Astrocyte of the spinal cord (primary cell): ENCODE data around the gene CHRNA1.

Source experiments
- DNase-seq: peaks from one replicate; pipeline ENCODE4 v3.0.0; 2011; ENCODE audit warnings: low read depth, low spot score
- H3K4me3 ChIP-seq: 2 replicates; pipeline ENCODE4 v1.5.1; 2011; ENCODE audit warnings: low read depth, mild to moderate bottlenecking, low read length, moderate library complexity
- in situ Hi-C: cut with HindIII; loops from 2 replicates; pipeline ENCODE4 v1.10.0; 2017; ENCODE audit warnings: low sequenced_read_pairs
- TF ChIP-seq, protein P1 (sequence below): IDR thresholded peaks from 2 replicates; pipeline ENCODE4 v1.5.1; 2012; ENCODE audit warnings: low read depth, mild to moderate bottlenecking, low read length, inconsistent platforms

CHRNA1 gene

GRCh38 chr2:174784909-174785308 lies 20.6 kb upstream of the CHRNA1 start:
- in situ Hi-C loops, result no loop called here
- no peak overlapping the region for H3K4me3 ChIP-seq
- TF ChIP-seq, protein P1, sequence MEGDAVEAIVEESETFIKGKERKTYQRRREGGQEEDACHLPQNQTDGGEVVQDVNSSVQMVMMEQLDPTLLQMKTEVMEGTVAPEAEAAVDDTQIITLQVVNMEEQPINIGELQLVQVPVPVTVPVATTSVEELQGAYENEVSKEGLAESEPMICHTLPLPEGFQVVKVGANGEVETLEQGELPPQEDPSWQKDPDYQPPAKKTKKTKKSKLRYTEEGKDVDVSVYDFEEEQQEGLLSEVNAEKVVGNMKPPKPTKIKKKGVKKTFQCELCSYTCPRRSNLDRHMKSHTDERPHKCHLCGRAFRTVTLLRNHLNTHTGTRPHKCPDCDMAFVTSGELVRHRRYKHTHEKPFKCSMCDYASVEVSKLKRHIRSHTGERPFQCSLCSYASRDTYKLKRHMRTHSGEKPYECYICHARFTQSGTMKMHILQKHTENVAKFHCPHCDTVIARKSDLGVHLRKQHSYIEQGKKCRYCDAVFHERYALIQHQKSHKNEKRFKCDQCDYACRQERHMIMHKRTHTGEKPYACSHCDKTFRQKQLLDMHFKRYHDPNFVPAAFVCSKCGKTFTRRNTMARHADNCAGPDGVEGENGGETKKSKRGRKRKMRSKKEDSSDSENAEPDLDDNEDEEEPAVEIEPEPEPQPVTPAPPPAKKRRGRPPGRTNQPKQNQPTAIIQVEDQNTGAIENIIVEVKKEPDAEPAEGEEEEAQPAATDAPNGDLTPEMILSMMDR, result no peak
- DNase-seq, result no peak

- DNase-seq, result no peak
- TF ChIP-seq, protein P1, result no peak
- no peak overlapping the region for H3K4me3 ChIP-seq
- in situ Hi-C loops, result no loop called here
These were observed 20.0 kb upstream of the CHRNA1 start for GRCh38 chr2:174784316-174784715.

GRCh38 chr2:174781996-174782395 lies 17.7 kb upstream of the CHRNA1 start:
- in situ Hi-C loops, result no loop called here
- no peak overlapping the region for H3K4me3 ChIP-seq
- TF ChIP-seq, protein P1, result no peak
- no peak for DNase-seq

- DNase-seq, result no peak
- no peak overlapping the region for H3K4me3 ChIP-seq
- in situ Hi-C loops, result no loop called here
- TF ChIP-seq, protein P1, result no peak
These were observed 17.0 kb upstream of the CHRNA1 start for GRCh38 chr2:174781298-174781697.

GRCh38 chr2:174780856-174781255 lies 16.6 kb upstream of the CHRNA1 start:
- in situ Hi-C loops, result no loop called here

DNA sequence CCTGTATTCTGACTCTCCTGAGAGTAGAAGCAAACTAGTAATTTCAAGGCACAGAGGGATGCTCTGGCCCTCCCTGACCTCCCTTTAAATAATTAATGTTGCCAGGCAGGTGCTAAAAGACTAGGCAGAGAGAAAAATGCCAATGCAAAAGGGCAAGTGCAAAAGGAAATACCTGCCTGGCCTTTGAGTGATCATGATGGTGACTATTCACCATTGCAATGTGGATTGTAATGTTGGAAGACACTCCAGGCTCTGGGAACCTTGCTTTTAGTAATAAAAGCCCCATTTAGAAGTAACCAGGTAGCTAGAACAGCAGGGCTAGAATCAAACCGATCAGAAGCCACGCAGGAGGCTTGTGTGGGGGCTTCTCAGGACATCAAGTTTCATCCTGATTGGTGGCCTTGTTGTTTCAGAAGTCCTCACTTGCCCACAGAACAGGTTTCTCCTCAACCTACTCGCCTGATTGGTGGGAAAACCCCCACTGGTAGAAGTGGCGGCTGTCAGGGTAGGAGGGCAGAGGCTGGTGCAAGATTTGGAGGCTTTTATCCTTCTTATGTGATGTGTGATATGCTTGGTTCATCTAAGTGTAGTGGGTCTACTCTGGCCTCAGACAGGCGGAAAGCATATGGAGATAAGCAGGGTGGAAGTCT lies 16.0 kb upstream of the CHRNA1 start:
- in situ Hi-C loops, result no loop called here
- no peak for DNase-seq
- TF ChIP-seq, protein P1, result no peak
- H3K4me3 ChIP-seq, result no peak overlapping the region

More at GRCh38 chr2:174780856-174781255, 16.6 kb upstream of the CHRNA1 start:
- H3K4me3 ChIP-seq, result no peak overlapping the region
- TF ChIP-seq, protein P1, result no peak
- no peak for DNase-seq
